H9 (cell line): ENCODE data around the gene MRPL36. TPM values are rescaled to one million over a fixed set of nuclear protein-coding genes. Genes with fewer than 3 reads are reported as not detected.

Source experiments
- DNase-seq: peaks from one replicate; pipeline ENCODE4 v3.0.0-alpha.2; 2017
- H2AFZ ChIP-seq: one replicate; pipeline ENCODE4 v1.6.1; 2013; ENCODE audit warnings: mild to moderate bottlenecking, low read length, control low read depth, moderate library complexity
- H2AK5ac ChIP-seq: 2 replicates; pipeline ENCODE4 v1.6.1; 2013; ENCODE audit warnings: low read length, control low read depth, mixed read lengths; ENCODE audit not compliant: insufficient read length
- H2BK120ac ChIP-seq: one replicate; pipeline ENCODE4 v1.6.1; 2013; ENCODE audit warnings: low read depth, mild to moderate bottlenecking, low read length, control low read depth, inconsistent platforms; ENCODE audit not compliant: poor library complexity, severe bottlenecking
- H2BK12ac ChIP-seq: 2 replicates; pipeline ENCODE4 v1.6.1; 2013; ENCODE audit warnings: low read length, control low read depth, mixed read lengths, low read depth; ENCODE audit not compliant: insufficient read length
- H2BK15ac ChIP-seq: 2 replicates; pipeline ENCODE4 v1.6.1; 2013; ENCODE audit warnings: low read depth, low read length, control low read depth
- H2BK20ac ChIP-seq: one replicate; pipeline ENCODE4 v1.6.1; 2013; ENCODE audit warnings: low read depth, mild to moderate bottlenecking, low read length, control low read depth, inconsistent platforms; ENCODE audit not compliant: poor library complexity, severe bottlenecking
- H2BK5ac ChIP-seq: 2 replicates; pipeline ENCODE4 v1.6.1; 2013; ENCODE audit warnings: low read length, control low read depth, mixed read lengths; ENCODE audit not compliant: insufficient read length
- H3K14ac ChIP-seq: 2 replicates; pipeline ENCODE4 v1.6.1; 2013; ENCODE audit warnings: low read length, control low read depth; ENCODE audit not compliant: insufficient read depth
- H3K18ac ChIP-seq: 2 replicates; pipeline ENCODE4 v1.6.1; 2013; ENCODE audit warnings: low read depth, mild to moderate bottlenecking, mixed read lengths, low read length, control low read depth; ENCODE audit not compliant: insufficient read length
- H3K23ac ChIP-seq: 2 replicates; pipeline ENCODE4 v1.6.1; 2013; ENCODE audit warnings: low read length, control low read depth, mixed read lengths, low read depth; ENCODE audit not compliant: insufficient read length
- H3K23me2 ChIP-seq: 2 replicates; pipeline ENCODE4 v1.6.1; 2013; ENCODE audit warnings: low read depth, mild to moderate bottlenecking, mixed read lengths, low read length, control low read depth; ENCODE audit not compliant: insufficient read length, poor library complexity, severe bottlenecking
- H3K27ac ChIP-seq: 2 replicates; pipeline ENCODE4 v1.5.1; 2013; ENCODE audit warnings: low read length, control low read depth, mixed read lengths, low read depth; ENCODE audit not compliant: insufficient read length
- H3K27me3 ChIP-seq: 2 replicates; pipeline ENCODE4 v1.6.1; 2013; ENCODE audit warnings: low read length, control low read depth, inconsistent platforms; ENCODE audit not compliant: insufficient read depth
- H3K4ac ChIP-seq: 2 replicates; pipeline ENCODE4 v1.6.1; 2013; ENCODE audit warnings: low read depth, mild to moderate bottlenecking, control low read depth, inconsistent platforms, low read length, moderate library complexity
- H3K4me1 ChIP-seq: 2 replicates; pipeline ENCODE4 v1.6.1; 2013; ENCODE audit warnings: low read length, control low read depth, inconsistent platforms; ENCODE audit not compliant: insufficient read depth
- H3K4me2 ChIP-seq: 2 replicates; pipeline ENCODE4 v1.6.1; 2013; ENCODE audit warnings: low read length, control low read depth, mixed read lengths; ENCODE audit not compliant: insufficient read length, insufficient read depth
- H3K56ac ChIP-seq: 2 replicates; pipeline ENCODE4 v1.6.1; 2013; ENCODE audit warnings: low read depth, mild to moderate bottlenecking, mixed read lengths, low read length, control low read depth; ENCODE audit not compliant: insufficient read length
- H3K79me1 ChIP-seq: 2 replicates; pipeline ENCODE4 v1.6.1; 2013; ENCODE audit warnings: low read depth, mild to moderate bottlenecking, moderate library complexity, low read length, control low read depth, inconsistent platforms; ENCODE audit not compliant: insufficient read depth, poor library complexity, severe bottlenecking
- H3K79me2 ChIP-seq: 2 replicates; pipeline ENCODE4 v1.6.1; 2013; ENCODE audit warnings: low read length, control low read depth, inconsistent platforms; ENCODE audit not compliant: insufficient read depth
- H3K9ac ChIP-seq: 2 replicates; pipeline ENCODE4 v1.6.1; 2013; ENCODE audit warnings: low read length, control low read depth, mixed read lengths; ENCODE audit not compliant: insufficient read length; ENCODE audit errors: extremely low read depth
- H3K9me3 ChIP-seq: one replicate; pipeline ENCODE4 v1.6.1; 2013; ENCODE audit warnings: low read depth, low read length, inconsistent platforms; ENCODE audit not compliant: control insufficient read depth
- H3T11ph ChIP-seq: one replicate; pipeline ENCODE4 v1.6.1; 2013; ENCODE audit warnings: mild to moderate bottlenecking, low read length, control low read depth, inconsistent platforms
- H4K20me1 ChIP-seq: one replicate; pipeline ENCODE4 v1.6.1; 2013; ENCODE audit not compliant: control insufficient read depth, insufficient read length, insufficient read depth
- H4K5ac ChIP-seq: 2 replicates; pipeline ENCODE4 v1.6.1; 2013; ENCODE audit warnings: low read depth, mild to moderate bottlenecking, mixed read lengths, low read length, control low read depth; ENCODE audit not compliant: insufficient read length
- H4K8ac ChIP-seq: replicated peaks from 2 replicates; pipeline ENCODE4 v1.6.1; 2013; ENCODE audit warnings: low read length, control low read depth, mixed read lengths, low read depth; ENCODE audit not compliant: insufficient read length
- H4K91ac ChIP-seq: 2 replicates; pipeline ENCODE4 v1.6.1; 2013; ENCODE audit warnings: low read depth, mild to moderate bottlenecking, moderate library complexity, mixed read lengths, low read length, control low read depth; ENCODE audit not compliant: insufficient read length
- H3K27ac Mint-ChIP-seq, 3 experiments: 2 replicates in 2 of 3; 3 replicates in 1 of 3; pipeline ENCODE4 v1.8.0; 2020 to 2021; ENCODE audit warnings: mixed read lengths in 3 of 3, mild to moderate bottlenecking in 1 of 3, moderate library complexity in 1 of 3
- H3K27me3 Mint-ChIP-seq: 2 replicates; pipeline ENCODE4 v1.8.0; 2021; ENCODE audit warnings: low read depth, mild to moderate bottlenecking, moderate library complexity, mixed read lengths
- H3K36me3 Mint-ChIP-seq, 3 experiments: 2 replicates in 2 of 3; 3 replicates in 1 of 3; pipeline ENCODE4 v1.8.0; 2020 to 2021; ENCODE audit warnings: low read depth in 3 of 3, mixed read lengths in 3 of 3; ENCODE audit not compliant: insufficient read depth in 1 of 3
- H3K4me1 Mint-ChIP-seq, 2 experiments: 2 replicates each; pipeline ENCODE4 v1.8.0; 2020; ENCODE audit warnings: mixed read lengths in 2 of 2
- H3K4me3 Mint-ChIP-seq, 2 experiments: 2 replicates in 1 of 2; 3 replicates in 1 of 2; pipeline ENCODE4 v1.8.0; 2020 to 2021; ENCODE audit warnings: mild to moderate bottlenecking in 2 of 2, mixed read lengths in 2 of 2, moderate library complexity in 1 of 2
- H3K9me3 Mint-ChIP-seq, 2 experiments: 2 replicates in 1 of 2; 3 replicates in 1 of 2; pipeline ENCODE4 v1.8.0; 2020; ENCODE audit warnings: mild to moderate bottlenecking in 2 of 2, mixed read lengths in 2 of 2, moderate library complexity in 1 of 2
- CTCF ChIP-seq: fragments of 200-600 bp; sonication (generic); conservative IDR thresholded peaks from 3 replicates; pipeline ENCODE4 v1.8.0; 2021; ENCODE audit warnings: antibody characterized with exemption, mild to moderate bottlenecking
- WGBS: extraction: QIAGEN DNeasy Blood & Tissue Kit; methylation state at CpG from one replicate; pipeline ENCODE4 v1.1.7; 2013; ENCODE audit warnings: missing lambda C conversion rate, low lambda C conversion rate, mixed read lengths; ENCODE audit not compliant: insufficient read length; ENCODE audit errors: extremely low coverage; 5-methylcytosine and 5-hydroxymethylcytosine counted together
- total RNA-seq: library from RNA; stranded (reverse); gene quantifications from 2 replicates; pipeline ENCODE4 v1.2.1, GENCODE V29; 2021

MRPL36 gene
- total RNA-seq, 1 experiment from 2014 or later = 67.3 TPM

- no peak overlapping the region for H4K5ac ChIP-seq
- no peak overlapping the region for H3K23ac ChIP-seq
- H4K20me1 ChIP-seq = no peaks in the 10 kb centered on the region
- no peak overlapping the region for H4K8ac ChIP-seq
- no peak overlapping the region for H2BK15ac ChIP-seq
- no peak overlapping the region for H3K56ac ChIP-seq
- peaks cover 7% of the 10 kb centered on the region for H3K79me1 ChIP-seq
- H2AK5ac ChIP-seq = no peak overlapping the region
- H3K18ac ChIP-seq = no peak overlapping the region
- H4K91ac ChIP-seq = no peak overlapping the region
- no peaks in the 10 kb centered on the region for H3K27me3 ChIP-seq
- no peak overlapping the region for H2BK120ac ChIP-seq
- H3K4me1 ChIP-seq = no peaks in the 10 kb centered on the region
- H3T11ph ChIP-seq = no peak overlapping the region
- H3K4me2 ChIP-seq = no peak overlapping the region
- no peak overlapping the region for H3K4me3 Mint-ChIP-seq
- H2BK5ac ChIP-seq = no peak overlapping the region
- no peak for TF ChIP-seq CTCF
- DNase-seq = no peak
- H3K27me3 Mint-ChIP-seq = no peaks in the 10 kb centered on the region
- H3K27ac ChIP-seq = no peak overlapping the region
- WGBS = no CpG with 5 or more reads among the region's 16 CpGs
- H3K4ac ChIP-seq = no peak overlapping the region
- no peak overlapping the region for H2BK12ac ChIP-seq
- no peak overlapping the region for H2AFZ ChIP-seq
- no peak overlapping the region for H3K9ac ChIP-seq
- peaks cover 61 to 89% (median 86%) of the 10 kb centered on the region in 3 experiments for H3K36me3 Mint-ChIP-seq
- H3K27ac Mint-ChIP-seq = peak overlapping the region in 2 of 3 experiments; percentile 30 to 53; a peak in 2 of 7 replicates
- H2BK20ac ChIP-seq = no peak overlapping the region
- no peaks in the 10 kb centered on the region; a peak in 1 of 5 replicates for H3K9me3 Mint-ChIP-seq
- H3K14ac ChIP-seq = no peak overlapping the region
- H3K23me2 ChIP-seq = no peaks in the 10 kb centered on the region
- H3K9me3 ChIP-seq = no peaks in the 10 kb centered on the region
- H3K79me2 ChIP-seq = peaks cover 13% of the 10 kb centered on the region; the same call in 1 of the 2 replicates
- H3K4me1 Mint-ChIP-seq = peaks cover 7 to 12% of the 10 kb centered on the region in 2 experiments
These were observed 7.3 kb upstream of the MRPL36 start for GRCh38 chr5:1806974-1807373.
